ENCODE results near the gene LYZL4. TPM values are rescaled to one million over a fixed set of nuclear protein-coding genes. Genes with fewer than 3 reads are reported as not detected.

The LYZL4 gene
- polyA plus RNA-seq, 1 of the 3 experiments (the other 2 are of a cell fraction): not detected

DNA sequence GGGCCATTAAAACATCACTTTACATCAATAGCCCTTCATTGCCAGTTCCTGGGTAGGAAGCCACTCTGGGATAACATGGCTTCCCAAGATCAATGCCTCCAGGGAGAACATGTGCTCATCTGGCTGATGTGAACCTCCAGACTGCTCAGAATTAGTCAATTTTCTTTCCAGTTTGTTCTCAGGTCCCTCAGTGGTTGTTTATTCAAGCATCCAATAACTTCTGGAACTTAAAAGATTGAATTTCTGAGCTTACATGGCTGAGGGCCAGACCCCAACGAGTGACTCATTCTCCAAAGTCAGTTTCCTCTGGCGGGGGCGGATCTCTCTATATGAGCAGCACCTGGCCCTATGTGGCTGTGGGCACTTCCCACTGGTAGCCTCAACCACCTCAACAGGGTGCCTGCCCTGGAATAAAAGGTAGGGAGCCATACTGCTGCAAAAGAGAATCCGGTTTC, 34.0 kb downstream of the LYZL4 start:
- Histone ChIP-seq H3F3A (replicated peaks; ENCODE audit: insufficient read depth) (no peaks in the 10 kb centered on the region), H3K4me1 (ENCODE audit: control insufficient read depth in 1 of 2, insufficient read depth in 2 of 2, low read depth in 1 of 2, low read length in 1 of 2) (no peaks in the 10 kb centered on the region), H3K4me2 (no peak overlapping the region), H3K27ac (ENCODE audit: low read depth in 2 of 2, low read length in 1 of 2) (no peak overlapping the region), H3K27me3 (ENCODE audit: insufficient read depth) (no peaks in the 10 kb centered on the region), H3K9ac (no peak overlapping the region), H3K9me3 (no peaks in the 10 kb centered on the region), H3K79me2 (ENCODE audit: insufficient read depth) (no peaks in the 10 kb centered on the region), H3K4me3 (ENCODE audit: low read depth in 2 of 2, low read length in 1 of 2) (no peak overlapping the region), H3K36me3 (replicated peaks in 1 of 2; ENCODE audit: control insufficient read depth in 1 of 2, insufficient read depth in 2 of 2, low read length in 1 of 2) (no peaks in the 10 kb centered on the region), H3K9me2 (no peaks in the 10 kb centered on the region), H4K20me1 (ENCODE audit: insufficient read depth) (no peaks in the 10 kb centered on the region), H2AFZ (ENCODE audit: low read depth) (no peak overlapping the region)
- no peak for TF ChIP-seq TEAD4 (IDR thresholded peaks at IDR 0.05; ENCODE audit: borderline replicate concordance, insufficient read depth)
- TF ChIP-seq FOXJ3 (CRISPR knock-in tag; IDR thresholded peaks at IDR 0.05): no peak
- TF ChIP-seq, protein P1, sequence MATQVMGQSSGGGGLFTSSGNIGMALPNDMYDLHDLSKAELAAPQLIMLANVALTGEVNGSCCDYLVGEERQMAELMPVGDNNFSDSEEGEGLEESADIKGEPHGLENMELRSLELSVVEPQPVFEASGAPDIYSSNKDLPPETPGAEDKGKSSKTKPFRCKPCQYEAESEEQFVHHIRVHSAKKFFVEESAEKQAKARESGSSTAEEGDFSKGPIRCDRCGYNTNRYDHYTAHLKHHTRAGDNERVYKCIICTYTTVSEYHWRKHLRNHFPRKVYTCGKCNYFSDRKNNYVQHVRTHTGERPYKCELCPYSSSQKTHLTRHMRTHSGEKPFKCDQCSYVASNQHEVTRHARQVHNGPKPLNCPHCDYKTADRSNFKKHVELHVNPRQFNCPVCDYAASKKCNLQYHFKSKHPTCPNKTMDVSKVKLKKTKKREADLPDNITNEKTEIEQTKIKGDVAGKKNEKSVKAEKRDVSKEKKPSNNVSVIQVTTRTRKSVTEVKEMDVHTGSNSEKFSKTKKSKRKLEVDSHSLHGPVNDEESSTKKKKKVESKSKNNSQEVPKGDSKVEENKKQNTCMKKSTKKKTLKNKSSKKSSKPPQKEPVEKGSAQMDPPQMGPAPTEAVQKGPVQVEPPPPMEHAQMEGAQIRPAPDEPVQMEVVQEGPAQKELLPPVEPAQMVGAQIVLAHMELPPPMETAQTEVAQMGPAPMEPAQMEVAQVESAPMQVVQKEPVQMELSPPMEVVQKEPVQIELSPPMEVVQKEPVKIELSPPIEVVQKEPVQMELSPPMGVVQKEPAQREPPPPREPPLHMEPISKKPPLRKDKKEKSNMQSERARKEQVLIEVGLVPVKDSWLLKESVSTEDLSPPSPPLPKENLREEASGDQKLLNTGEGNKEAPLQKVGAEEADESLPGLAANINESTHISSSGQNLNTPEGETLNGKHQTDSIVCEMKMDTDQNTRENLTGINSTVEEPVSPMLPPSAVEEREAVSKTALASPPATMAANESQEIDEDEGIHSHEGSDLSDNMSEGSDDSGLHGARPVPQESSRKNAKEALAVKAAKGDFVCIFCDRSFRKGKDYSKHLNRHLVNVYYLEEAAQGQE (IDR thresholded peaks at IDR 0.05; ENCODE audit: low read depth, low read length): no peak
- TF ChIP-seq NRF1 (IDR thresholded peaks at IDR 0.05; ENCODE audit: low read depth, low read length): no peak
- no peak for TF ChIP-seq GATA2 (CRISPR knock-in tag; IDR thresholded peaks at IDR 0.05)
- TF ChIP-seq JUND (IDR thresholded peaks at IDR 0.05): no peak
- no peak for TF ChIP-seq RFX5 (IDR thresholded peaks at IDR 0.05; ENCODE audit: low read length)
- no peak for TF ChIP-seq RCOR1 (IDR thresholded peaks at IDR 0.05; ENCODE audit: low read length)
- TF ChIP-seq, protein P2, sequence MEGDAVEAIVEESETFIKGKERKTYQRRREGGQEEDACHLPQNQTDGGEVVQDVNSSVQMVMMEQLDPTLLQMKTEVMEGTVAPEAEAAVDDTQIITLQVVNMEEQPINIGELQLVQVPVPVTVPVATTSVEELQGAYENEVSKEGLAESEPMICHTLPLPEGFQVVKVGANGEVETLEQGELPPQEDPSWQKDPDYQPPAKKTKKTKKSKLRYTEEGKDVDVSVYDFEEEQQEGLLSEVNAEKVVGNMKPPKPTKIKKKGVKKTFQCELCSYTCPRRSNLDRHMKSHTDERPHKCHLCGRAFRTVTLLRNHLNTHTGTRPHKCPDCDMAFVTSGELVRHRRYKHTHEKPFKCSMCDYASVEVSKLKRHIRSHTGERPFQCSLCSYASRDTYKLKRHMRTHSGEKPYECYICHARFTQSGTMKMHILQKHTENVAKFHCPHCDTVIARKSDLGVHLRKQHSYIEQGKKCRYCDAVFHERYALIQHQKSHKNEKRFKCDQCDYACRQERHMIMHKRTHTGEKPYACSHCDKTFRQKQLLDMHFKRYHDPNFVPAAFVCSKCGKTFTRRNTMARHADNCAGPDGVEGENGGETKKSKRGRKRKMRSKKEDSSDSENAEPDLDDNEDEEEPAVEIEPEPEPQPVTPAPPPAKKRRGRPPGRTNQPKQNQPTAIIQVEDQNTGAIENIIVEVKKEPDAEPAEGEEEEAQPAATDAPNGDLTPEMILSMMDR (IDR thresholded peaks at IDR 0.05): no peak
- TF ChIP-seq MXI1 (IDR thresholded peaks at IDR 0.05; ENCODE audit: low read depth, low read length): no peak
- TF ChIP-seq GABPA (IDR thresholded peaks at IDR 0.05; ENCODE audit: low read depth): no peak
- TF ChIP-seq, protein P3, sequence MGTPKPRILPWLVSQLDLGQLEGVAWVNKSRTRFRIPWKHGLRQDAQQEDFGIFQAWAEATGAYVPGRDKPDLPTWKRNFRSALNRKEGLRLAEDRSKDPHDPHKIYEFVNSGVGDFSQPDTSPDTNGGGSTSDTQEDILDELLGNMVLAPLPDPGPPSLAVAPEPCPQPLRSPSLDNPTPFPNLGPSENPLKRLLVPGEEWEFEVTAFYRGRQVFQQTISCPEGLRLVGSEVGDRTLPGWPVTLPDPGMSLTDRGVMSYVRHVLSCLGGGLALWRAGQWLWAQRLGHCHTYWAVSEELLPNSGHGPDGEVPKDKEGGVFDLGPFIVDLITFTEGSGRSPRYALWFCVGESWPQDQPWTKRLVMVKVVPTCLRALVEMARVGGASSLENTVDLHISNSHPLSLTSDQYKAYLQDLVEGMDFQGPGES (IDR thresholded peaks at IDR 0.05; ENCODE audit: low read depth, low read length): no peak
- TF ChIP-seq SMC3 (IDR thresholded peaks at IDR 0.05; ENCODE audit: low read depth, low read length): no peak
- WGBS (ENCODE audit: low lambda C conversion rate): 49% methylated on average over 4 of the region's 4 CpGs
- CTCF ChIA-PET: interaction anchor here (2.0 kb wide), 1 partner anchor 67 kb away, joined by 5 read pairs; no protein-coding TSS in a partner anchor
- DNase-seq: no peak
- POLR2A ChIA-PET: no interaction called here
